ENCODE data around the gene MEPCE. TPM values are rescaled to one million over a fixed set of nuclear protein-coding genes. Genes with fewer than 3 reads are reported as not detected.
A peak's percentile ranks its signal among the peaks of the same experiment; 100 is the strongest.

MEPCE gene
- total RNA-seq, 1 donor from 2014 or later: 36.3 TPM

DNA sequence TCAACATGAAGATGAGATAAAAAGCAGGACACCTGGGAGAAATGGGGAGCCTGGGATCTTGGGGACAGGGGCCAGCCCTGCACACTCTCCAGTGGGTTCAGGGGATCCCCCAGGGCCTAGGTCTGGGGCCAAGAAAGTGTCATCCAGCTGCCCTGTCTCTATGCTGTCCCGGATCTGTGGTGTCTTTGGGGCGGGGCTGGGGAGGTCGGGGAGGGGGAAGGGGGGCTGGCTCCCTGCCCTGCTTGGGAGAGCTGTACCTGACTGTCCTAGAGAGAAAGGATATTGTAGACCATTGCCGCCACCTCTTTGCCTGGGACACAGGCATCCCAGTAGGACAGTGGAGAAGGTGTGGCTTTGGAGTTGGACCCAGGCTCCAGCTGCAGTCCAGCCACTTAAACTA, 41.4 kb downstream of the MEPCE start:
- peaks cover 34% of the 10 kb centered on the region for H3K4me1 ChIP-seq
- H3K27ac ChIP-seq: no peak overlapping the region
- H3K9me3 ChIP-seq: no peaks in the 10 kb centered on the region
- H3K4me3 ChIP-seq: no peak overlapping the region
- TF ChIP-seq, protein P1, sequence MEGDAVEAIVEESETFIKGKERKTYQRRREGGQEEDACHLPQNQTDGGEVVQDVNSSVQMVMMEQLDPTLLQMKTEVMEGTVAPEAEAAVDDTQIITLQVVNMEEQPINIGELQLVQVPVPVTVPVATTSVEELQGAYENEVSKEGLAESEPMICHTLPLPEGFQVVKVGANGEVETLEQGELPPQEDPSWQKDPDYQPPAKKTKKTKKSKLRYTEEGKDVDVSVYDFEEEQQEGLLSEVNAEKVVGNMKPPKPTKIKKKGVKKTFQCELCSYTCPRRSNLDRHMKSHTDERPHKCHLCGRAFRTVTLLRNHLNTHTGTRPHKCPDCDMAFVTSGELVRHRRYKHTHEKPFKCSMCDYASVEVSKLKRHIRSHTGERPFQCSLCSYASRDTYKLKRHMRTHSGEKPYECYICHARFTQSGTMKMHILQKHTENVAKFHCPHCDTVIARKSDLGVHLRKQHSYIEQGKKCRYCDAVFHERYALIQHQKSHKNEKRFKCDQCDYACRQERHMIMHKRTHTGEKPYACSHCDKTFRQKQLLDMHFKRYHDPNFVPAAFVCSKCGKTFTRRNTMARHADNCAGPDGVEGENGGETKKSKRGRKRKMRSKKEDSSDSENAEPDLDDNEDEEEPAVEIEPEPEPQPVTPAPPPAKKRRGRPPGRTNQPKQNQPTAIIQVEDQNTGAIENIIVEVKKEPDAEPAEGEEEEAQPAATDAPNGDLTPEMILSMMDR (IDR thresholded peaks at IDR 0.05): no peak
- H3K27me3 ChIP-seq: no peaks in the 10 kb centered on the region
- peaks cover 59% of the 10 kb centered on the region for H3K36me3 ChIP-seq
- DNase-seq (no peak), ATAC-seq (no peak)
- intact Hi-C loops (cut with DNase I): loop anchor here (10.0 kb wide), 1 partner anchor 214 kb away; no protein-coding TSS in a partner anchor

DNA sequence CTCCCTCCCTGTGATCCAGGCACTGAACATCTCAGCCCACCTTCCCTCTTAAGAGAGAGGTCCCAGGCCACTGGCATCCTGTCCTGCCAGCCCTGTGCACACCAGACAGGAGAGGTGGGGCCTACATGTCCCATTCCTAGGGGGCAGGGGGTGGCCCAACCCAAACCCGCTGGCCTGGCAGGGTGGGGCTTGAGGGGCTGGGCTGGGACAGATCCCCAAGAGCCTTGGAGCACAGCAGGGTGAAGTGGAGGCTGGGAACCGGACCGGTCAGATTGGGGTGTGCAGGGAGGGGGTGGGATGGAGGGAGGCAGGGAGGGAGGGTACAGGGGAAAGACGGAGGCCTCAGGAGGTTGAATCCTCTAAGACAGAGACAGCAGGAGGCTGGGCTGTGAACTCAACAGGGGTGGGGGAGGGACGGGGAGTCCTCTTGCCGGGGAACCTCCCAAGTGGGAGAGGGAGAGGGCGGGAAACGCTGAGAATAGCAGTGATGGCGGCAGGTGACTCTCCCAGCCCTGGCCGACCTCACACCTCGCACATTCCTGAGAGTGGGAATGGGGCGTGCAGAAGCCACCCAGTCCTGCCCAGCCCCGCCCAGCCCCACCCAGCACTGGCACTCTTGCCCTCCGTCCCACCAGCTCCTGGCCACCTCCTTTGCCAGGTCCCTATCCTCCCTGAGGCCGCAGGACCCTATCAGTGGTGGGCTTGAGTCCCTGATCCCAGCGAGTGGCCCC, 42.7 kb downstream of the MEPCE start:
- peaks cover 46% of the 10 kb centered on the region for H3K4me1 ChIP-seq

DNA sequence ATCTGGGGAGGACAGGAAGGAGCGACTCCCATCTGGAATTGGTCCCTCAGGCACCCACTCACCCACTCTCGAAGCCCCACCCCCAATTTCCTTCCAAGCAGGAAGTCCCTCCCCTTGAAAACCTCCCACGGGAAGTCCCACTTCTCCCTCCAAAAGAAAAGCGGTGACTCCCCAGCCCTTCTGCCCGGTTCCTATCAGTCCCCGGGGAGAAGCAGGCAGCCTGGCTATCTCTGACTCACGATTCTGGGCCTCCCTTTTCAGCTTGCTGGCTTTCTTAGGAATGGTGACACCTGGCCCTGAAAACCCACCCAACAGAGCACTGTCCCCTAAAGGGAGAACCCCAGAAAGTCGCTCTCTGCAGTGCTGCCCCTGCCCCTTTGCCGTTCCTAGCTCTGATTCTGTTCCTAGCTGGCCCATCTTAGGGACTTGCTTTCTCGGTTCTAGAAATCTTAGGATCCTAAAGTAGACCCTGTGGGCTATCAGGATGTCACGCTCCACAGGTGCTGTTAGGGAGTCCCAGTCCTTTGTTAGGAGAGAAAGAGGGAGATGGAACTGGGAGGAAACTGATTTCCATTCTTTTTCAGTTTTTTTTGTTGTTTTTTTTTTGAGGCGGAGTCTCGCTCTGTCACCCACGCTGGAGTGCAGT, 43.3 kb downstream of the MEPCE start:
- H3K4me1 ChIP-seq: peaks cover 45% of the 10 kb centered on the region
- H3K36me3 ChIP-seq: peaks cover 50% of the 10 kb centered on the region
- H3K4me3 ChIP-seq: peak overlapping the region; percentile 3
- H3K27me3 ChIP-seq: no peaks in the 10 kb centered on the region
- H3K27ac ChIP-seq: peak overlapping the region; percentile 49
- H3K9me3 ChIP-seq: no peaks in the 10 kb centered on the region
- intact Hi-C loops (cut with DNase I): loop anchor here (10.0 kb wide), 1 partner anchor 212 kb away; no protein-coding TSS in a partner anchor
- DNase-seq (no peak), ATAC-seq (peak; percentile 56)
- TF ChIP-seq, protein P1 (IDR thresholded peaks at IDR 0.05): no peak

More for the DNA sequence above, 42.7 kb downstream of the MEPCE start:
- H3K9me3 ChIP-seq: no peaks in the 10 kb centered on the region
- peak overlapping the region; percentile 3 for H3K4me3 ChIP-seq
- peaks cover 57% of the 10 kb centered on the region for H3K36me3 ChIP-seq
- no peak for DNase-seq
- no peaks in the 10 kb centered on the region for H3K27me3 ChIP-seq
- ATAC-seq: peak; percentile 55
- intact Hi-C loops (cut with DNase I): loop anchor here (10.0 kb wide), 1 partner anchor 213 kb away; no protein-coding TSS in a partner anchor
- peak overlapping the region; percentile 49 for H3K27ac ChIP-seq
- TF ChIP-seq, protein P1 (IDR thresholded peaks at IDR 0.05): no peak

DNA sequence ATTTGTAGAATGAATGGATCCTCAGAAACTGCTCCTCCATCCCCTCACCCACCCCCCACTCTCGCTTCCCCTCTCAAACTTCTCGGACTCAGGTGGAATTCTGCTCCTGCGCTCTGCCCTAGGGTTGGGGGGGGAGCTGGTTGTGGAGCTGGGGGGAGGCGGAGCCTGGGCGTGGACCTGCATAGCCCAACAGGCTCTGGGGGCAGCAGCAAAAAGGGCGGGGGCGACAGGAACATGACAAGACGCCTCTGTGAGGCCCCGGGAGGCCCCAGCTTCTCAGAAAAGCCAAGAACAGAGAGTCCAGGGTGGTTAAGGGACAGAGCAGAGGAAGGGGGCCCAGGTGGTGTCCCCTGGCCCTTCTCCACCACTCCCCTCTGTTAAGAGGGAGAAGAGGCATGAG, 45.9 kb downstream of the MEPCE start:
- H3K9me3 ChIP-seq: no peaks in the 10 kb centered on the region
- no peaks in the 10 kb centered on the region for H3K27me3 ChIP-seq
- peaks cover 45% of the 10 kb centered on the region for H3K4me1 ChIP-seq
- H3K36me3 ChIP-seq: peaks cover 36% of the 10 kb centered on the region
- H3K27ac ChIP-seq: peak overlapping the region; percentile 42
- TF ChIP-seq, protein P1 (IDR thresholded peaks at IDR 0.05): no peak
- no peak for DNase-seq
- intact Hi-C loops (cut with DNase I): loop anchor here (10.0 kb wide), 1 partner anchor 209 kb away; no protein-coding TSS in a partner anchor
- ATAC-seq: no peak
- peak overlapping the region; percentile 88 for H3K4me3 ChIP-seq

DNA sequence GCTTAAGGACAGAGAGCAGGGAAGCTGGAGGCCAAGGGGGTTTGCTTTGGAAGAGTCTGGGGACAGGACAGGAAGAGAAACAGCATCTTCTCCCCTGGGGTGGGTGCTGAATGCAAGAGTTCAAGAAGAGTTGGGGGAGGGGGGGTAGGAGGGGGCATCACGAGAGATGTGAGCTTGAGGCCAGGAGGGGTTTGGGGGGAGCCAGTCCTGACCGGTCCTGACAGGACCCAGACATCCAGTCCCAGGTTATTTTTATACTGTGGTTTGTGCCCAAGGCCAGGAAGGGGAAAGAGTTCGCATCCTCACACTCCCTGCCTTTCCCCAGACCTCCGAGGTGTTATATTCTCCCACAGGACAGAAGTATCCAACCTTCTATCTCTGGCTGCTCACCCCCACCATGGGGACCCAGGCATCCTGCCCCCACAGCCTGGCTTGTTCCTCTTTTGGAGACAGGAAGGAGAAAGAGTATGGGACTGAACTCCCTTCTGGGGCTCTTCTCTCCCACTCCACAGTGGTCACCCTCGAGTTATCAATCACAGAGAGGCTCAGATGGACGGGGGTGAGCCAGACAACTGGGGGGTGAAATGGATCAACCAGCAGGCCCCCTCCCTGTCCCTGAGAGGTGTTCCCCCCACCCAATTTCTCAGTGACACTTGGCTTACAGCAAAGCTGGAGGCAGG, 46.6 kb downstream of the MEPCE start:
- Histone ChIP-seq H3K36me3 (peaks cover 29% of the 10 kb centered on the region), H3K27ac (no peak overlapping the region)

More for the DNA sequence above, 46.6 kb downstream of the MEPCE start:
- peaks cover 45% of the 10 kb centered on the region for H3K4me1 ChIP-seq
- peak overlapping the region; percentile 88 for H3K4me3 ChIP-seq
- H3K9me3 ChIP-seq: no peaks in the 10 kb centered on the region
- H3K27me3 ChIP-seq: no peaks in the 10 kb centered on the region
- ATAC-seq: no peak
- TF ChIP-seq, protein P1 (IDR thresholded peaks at IDR 0.05): no peak
- intact Hi-C loops (cut with DNase I): loop anchor here (10.0 kb wide), 1 partner anchor 209 kb away; no protein-coding TSS in a partner anchor
- no peak for DNase-seq

Data from upper lobe of right lung (tissue), 1 donor.